ENCODE measurements around the gene CCNY. TPM values are rescaled to one million over a fixed set of nuclear protein-coding genes. Genes with fewer than 3 reads are reported as not detected.

Gene CCNY
- total RNA-seq, 1 experiment from 2014 or later = 53.3 TPM

- TF ChIP-seq ZBTB43 (CRISPR knock-in tag; IDR thresholded peaks at IDR 0.05) (no peak), FOXK1 (CRISPR knock-in tag; IDR thresholded peaks at IDR 0.05) (no peak), IRF2 (CRISPR knock-in tag; IDR thresholded peaks at IDR 0.05; ENCODE audit: borderline replicate concordance, low read depth) (no peak), ZNF232 (CRISPR knock-in tag; IDR thresholded peaks at IDR 0.05) (no peak), ZNF671 (CRISPR knock-in tag; IDR thresholded peaks at IDR 0.05) (no peak)
- TF ChIP-seq, protein P1, sequence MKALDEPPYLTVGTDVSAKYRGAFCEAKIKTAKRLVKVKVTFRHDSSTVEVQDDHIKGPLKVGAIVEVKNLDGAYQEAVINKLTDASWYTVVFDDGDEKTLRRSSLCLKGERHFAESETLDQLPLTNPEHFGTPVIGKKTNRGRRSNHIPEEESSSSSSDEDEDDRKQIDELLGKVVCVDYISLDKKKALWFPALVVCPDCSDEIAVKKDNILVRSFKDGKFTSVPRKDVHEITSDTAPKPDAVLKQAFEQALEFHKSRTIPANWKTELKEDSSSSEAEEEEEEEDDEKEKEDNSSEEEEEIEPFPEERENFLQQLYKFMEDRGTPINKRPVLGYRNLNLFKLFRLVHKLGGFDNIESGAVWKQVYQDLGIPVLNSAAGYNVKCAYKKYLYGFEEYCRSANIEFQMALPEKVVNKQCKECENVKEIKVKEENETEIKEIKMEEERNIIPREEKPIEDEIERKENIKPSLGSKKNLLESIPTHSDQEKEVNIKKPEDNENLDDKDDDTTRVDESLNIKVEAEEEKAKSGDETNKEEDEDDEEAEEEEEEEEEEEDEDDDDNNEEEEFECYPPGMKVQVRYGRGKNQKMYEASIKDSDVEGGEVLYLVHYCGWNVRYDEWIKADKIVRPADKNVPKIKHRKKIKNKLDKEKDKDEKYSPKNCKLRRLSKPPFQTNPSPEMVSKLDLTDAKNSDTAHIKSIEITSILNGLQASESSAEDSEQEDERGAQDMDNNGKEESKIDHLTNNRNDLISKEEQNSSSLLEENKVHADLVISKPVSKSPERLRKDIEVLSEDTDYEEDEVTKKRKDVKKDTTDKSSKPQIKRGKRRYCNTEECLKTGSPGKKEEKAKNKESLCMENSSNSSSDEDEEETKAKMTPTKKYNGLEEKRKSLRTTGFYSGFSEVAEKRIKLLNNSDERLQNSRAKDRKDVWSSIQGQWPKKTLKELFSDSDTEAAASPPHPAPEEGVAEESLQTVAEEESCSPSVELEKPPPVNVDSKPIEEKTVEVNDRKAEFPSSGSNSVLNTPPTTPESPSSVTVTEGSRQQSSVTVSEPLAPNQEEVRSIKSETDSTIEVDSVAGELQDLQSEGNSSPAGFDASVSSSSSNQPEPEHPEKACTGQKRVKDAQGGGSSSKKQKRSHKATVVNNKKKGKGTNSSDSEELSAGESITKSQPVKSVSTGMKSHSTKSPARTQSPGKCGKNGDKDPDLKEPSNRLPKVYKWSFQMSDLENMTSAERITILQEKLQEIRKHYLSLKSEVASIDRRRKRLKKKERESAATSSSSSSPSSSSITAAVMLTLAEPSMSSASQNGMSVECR (CRISPR knock-in tag; IDR thresholded peaks at IDR 0.05; ENCODE audit: borderline replicate concordance) = no peak
- TF ChIP-seq, protein P2, sequence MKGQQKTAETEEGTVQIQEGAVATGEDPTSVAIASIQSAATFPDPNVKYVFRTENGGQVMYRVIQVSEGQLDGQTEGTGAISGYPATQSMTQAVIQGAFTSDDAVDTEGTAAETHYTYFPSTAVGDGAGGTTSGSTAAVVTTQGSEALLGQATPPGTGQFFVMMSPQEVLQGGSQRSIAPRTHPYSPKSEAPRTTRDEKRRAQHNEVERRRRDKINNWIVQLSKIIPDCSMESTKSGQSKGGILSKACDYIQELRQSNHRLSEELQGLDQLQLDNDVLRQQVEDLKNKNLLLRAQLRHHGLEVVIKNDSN (CRISPR knock-in tag; IDR thresholded peaks at IDR 0.05) = no peak
These were observed 98.2 kb downstream of the CCNY start (continued) for GRCh38 chr10:35434533-35434932.

- Mint-ChIP-seq H3K4me3 (no peak overlapping the region), H3K4me1 (peaks cover 24% of the 10 kb centered on the region), H3K9me3 (no peaks in the 10 kb centered on the region; the same call in 1 of the 2 replicates), H3K36me3 (no peaks in the 10 kb centered on the region), H3K27ac (peak overlapping the region; percentile 67), H3K27me3 (ENCODE audit: low read depth) (no peaks in the 10 kb centered on the region)
- CTCF ChIA-PET = no interaction called here
- TF ChIP-seq TCF7 (CRISPR knock-in tag; IDR thresholded peaks at IDR 0.05; ENCODE audit: low read depth) = no peak
- TF ChIP-seq PREB (CRISPR knock-in tag; IDR thresholded peaks at IDR 0.05; ENCODE audit: borderline replicate concordance) = no peak
- TF ChIP-seq, protein P3, sequence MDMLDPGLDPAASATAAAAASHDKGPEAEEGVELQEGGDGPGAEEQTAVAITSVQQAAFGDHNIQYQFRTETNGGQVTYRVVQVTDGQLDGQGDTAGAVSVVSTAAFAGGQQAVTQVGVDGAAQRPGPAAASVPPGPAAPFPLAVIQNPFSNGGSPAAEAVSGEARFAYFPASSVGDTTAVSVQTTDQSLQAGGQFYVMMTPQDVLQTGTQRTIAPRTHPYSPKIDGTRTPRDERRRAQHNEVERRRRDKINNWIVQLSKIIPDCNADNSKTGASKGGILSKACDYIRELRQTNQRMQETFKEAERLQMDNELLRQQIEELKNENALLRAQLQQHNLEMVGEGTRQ (CRISPR knock-in tag; IDR thresholded peaks at IDR 0.05) = no peak
- TF ChIP-seq, protein P4, sequence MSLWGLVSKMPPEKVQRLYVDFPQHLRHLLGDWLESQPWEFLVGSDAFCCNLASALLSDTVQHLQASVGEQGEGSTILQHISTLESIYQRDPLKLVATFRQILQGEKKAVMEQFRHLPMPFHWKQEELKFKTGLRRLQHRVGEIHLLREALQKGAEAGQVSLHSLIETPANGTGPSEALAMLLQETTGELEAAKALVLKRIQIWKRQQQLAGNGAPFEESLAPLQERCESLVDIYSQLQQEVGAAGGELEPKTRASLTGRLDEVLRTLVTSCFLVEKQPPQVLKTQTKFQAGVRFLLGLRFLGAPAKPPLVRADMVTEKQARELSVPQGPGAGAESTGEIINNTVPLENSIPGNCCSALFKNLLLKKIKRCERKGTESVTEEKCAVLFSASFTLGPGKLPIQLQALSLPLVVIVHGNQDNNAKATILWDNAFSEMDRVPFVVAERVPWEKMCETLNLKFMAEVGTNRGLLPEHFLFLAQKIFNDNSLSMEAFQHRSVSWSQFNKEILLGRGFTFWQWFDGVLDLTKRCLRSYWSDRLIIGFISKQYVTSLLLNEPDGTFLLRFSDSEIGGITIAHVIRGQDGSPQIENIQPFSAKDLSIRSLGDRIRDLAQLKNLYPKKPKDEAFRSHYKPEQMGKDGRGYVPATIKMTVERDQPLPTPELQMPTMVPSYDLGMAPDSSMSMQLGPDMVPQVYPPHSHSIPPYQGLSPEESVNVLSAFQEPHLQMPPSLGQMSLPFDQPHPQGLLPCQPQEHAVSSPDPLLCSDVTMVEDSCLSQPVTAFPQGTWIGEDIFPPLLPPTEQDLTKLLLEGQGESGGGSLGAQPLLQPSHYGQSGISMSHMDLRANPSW (CRISPR knock-in tag; conservative IDR thresholded peaks at IDR 0.05; ENCODE audit: low read depth) = no peak
- TF ChIP-seq ZNF532 (CRISPR knock-in tag; IDR thresholded peaks at IDR 0.05; ENCODE audit: borderline replicate concordance) = no peak
- TF ChIP-seq CDX4 (CRISPR knock-in tag; IDR thresholded peaks at IDR 0.05; ENCODE audit: borderline replicate concordance) = no peak
- no peak for TF ChIP-seq KAT7 (CRISPR knock-in tag; IDR thresholded peaks at IDR 0.05; ENCODE audit: borderline replicate concordance)
- DNase-seq (ENCODE audit: low spot score) (no peak), ATAC-seq (no peak)
- POLR2A ChIA-PET = no interaction called here
These were observed 99.5 kb downstream of the CCNY start for GRCh38 chr10:35435824-35436223.

Data from WTC11 (cell line).